ENCODE data around the gene SPNS3.

Gene SPNS3

GRCh38 chr17:4395111-4395478 lies 38.6 kb upstream of the SPNS3 start:
- DNase-seq (ENCODE audit: low spot score): no peak
- in situ Hi-C loops (cut with MboI; ENCODE audit: low sequenced_read_pairs, unreplicated experiment): no loop called here
- TF ChIP-seq CTCF (IDR thresholded peaks at IDR 0.05; ENCODE audit: borderline replicate concordance, control extremely low read depth, extremely low read depth, insufficient read depth, missing control alignments): no peak

GRCh38 chr17:4397840-4398239 lies 35.9 kb upstream of the SPNS3 start:
- no peak for TF ChIP-seq CTCF (IDR thresholded peaks at IDR 0.05; ENCODE audit: borderline replicate concordance, control extremely low read depth, extremely low read depth, insufficient read depth, missing control alignments)
- DNase-seq (ENCODE audit: low spot score): no peak
- in situ Hi-C loops (cut with MboI; ENCODE audit: low sequenced_read_pairs, unreplicated experiment): no loop called here

GRCh38 chr17:4405038-4405669 lies 28.6 kb upstream of the SPNS3 start:
- no peak for TF ChIP-seq CTCF (IDR thresholded peaks at IDR 0.05; ENCODE audit: borderline replicate concordance, control extremely low read depth, extremely low read depth, insufficient read depth, missing control alignments)
- no peak for DNase-seq (ENCODE audit: low spot score)
- in situ Hi-C loops (cut with MboI; ENCODE audit: low sequenced_read_pairs, unreplicated experiment): loop anchor here (10.0 kb wide), 1 partner anchor 200 kb away; no protein-coding TSS in a partner anchor

- in situ Hi-C loops (cut with MboI; ENCODE audit: low sequenced_read_pairs, unreplicated experiment): loop anchor here (10.0 kb wide), 1 partner anchor 201 kb away; no protein-coding TSS in a partner anchor
- DNase-seq (ENCODE audit: low spot score): no peak
- TF ChIP-seq CTCF (IDR thresholded peaks at IDR 0.05; ENCODE audit: borderline replicate concordance, control extremely low read depth, extremely low read depth, insufficient read depth, missing control alignments): no peak
Measured at GRCh38 chr17:4405699-4406098, 28.0 kb upstream of the SPNS3 start.

GRCh38 chr17:4406386-4406785 lies 27.4 kb upstream of the SPNS3 start:
- no peak for DNase-seq (ENCODE audit: low spot score)
- in situ Hi-C loops (cut with MboI; ENCODE audit: low sequenced_read_pairs, unreplicated experiment): loop anchor here (10.0 kb wide), 1 partner anchor 202 kb away; no protein-coding TSS in a partner anchor
- no peak for TF ChIP-seq CTCF (IDR thresholded peaks at IDR 0.05; ENCODE audit: borderline replicate concordance, control extremely low read depth, extremely low read depth, insufficient read depth, missing control alignments)

GRCh38 chr17:4407216-4407615 lies 26.5 kb upstream of the SPNS3 start:
- in situ Hi-C loops (cut with MboI; ENCODE audit: low sequenced_read_pairs, unreplicated experiment): loop anchor here (10.0 kb wide), 1 partner anchor 202 kb away; no protein-coding TSS in a partner anchor
- no peak for TF ChIP-seq CTCF (IDR thresholded peaks at IDR 0.05; ENCODE audit: borderline replicate concordance, control extremely low read depth, extremely low read depth, insufficient read depth, missing control alignments)
- no peak for DNase-seq (ENCODE audit: low spot score)

Data from GM13976 (cell line).